Measurements from ENCODE around the gene METTL21C.

DNA sequence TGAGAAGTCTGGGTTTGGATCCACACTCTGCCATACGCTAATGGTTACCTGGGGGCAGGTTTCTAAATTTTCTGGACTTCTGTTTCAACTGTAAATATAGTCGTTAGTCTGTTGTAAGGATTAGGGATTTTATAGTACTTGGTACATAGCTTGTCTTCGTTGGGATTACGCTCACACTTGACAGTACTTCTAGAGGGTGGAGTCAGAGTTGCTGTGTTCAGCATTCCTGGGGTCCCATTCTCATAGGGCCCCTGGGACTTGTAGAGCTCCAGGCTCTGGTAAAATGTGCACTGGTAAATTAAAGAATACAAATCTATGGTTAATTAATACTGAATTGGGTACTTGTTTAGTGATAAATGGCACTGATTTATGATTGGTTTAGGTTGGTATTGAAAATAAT, 52.8 kb downstream of the METTL21C start:
- TF ChIP-seq SNAI2 (CRISPR knock-in tag; IDR thresholded peaks at IDR 0.05) (no peak), CSDC2 (CRISPR knock-in tag; IDR thresholded peaks at IDR 0.05) (no peak), ZFP3 (CRISPR knock-in tag; IDR thresholded peaks at IDR 0.05) (no peak), OSR1 (CRISPR knock-in tag; IDR thresholded peaks at IDR 0.05) (no peak), ISL1 (CRISPR knock-in tag; IDR thresholded peaks at IDR 0.05) (no peak), RARB (CRISPR knock-in tag; IDR thresholded peaks at IDR 0.05) (no peak), ZNF565 (CRISPR knock-in tag; conservative IDR thresholded peaks at IDR 0.05; ENCODE audit: low read depth) (no peak)
- TF ChIP-seq, protein P1, sequence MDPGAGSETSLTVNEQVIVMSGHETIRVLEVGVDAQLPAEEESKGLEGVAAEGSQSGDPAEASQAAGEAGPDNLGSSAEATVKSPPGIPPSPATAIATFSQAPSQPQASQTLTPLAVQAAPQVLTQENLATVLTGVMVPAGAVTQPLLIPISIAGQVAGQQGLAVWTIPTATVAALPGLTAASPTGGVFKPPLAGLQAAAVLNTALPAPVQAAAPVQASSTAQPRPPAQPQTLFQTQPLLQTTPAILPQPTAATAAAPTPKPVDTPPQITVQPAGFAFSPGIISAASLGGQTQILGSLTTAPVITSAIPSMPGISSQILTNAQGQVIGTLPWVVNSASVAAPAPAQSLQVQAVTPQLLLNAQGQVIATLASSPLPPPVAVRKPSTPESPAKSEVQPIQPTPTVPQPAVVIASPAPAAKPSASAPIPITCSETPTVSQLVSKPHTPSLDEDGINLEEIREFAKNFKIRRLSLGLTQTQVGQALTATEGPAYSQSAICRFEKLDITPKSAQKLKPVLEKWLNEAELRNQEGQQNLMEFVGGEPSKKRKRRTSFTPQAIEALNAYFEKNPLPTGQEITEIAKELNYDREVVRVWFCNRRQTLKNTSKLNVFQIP (CRISPR knock-in tag; IDR thresholded peaks at IDR 0.05; ENCODE audit: borderline replicate concordance, low read depth), result no peak
- TF ChIP-seq, protein P2, sequence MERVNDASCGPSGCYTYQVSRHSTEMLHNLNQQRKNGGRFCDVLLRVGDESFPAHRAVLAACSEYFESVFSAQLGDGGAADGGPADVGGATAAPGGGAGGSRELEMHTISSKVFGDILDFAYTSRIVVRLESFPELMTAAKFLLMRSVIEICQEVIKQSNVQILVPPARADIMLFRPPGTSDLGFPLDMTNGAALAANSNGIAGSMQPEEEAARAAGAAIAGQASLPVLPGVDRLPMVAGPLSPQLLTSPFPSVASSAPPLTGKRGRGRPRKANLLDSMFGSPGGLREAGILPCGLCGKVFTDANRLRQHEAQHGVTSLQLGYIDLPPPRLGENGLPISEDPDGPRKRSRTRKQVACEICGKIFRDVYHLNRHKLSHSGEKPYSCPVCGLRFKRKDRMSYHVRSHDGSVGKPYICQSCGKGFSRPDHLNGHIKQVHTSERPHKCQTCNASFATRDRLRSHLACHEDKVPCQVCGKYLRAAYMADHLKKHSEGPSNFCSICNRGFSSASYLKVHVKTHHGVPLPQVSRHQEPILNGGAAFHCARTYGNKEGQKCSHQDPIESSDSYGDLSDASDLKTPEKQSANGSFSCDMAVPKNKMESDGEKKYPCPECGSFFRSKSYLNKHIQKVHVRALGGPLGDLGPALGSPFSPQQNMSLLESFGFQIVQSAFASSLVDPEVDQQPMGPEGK (CRISPR knock-in tag; IDR thresholded peaks at IDR 0.05; ENCODE audit: borderline replicate concordance), result no peak
- TF ChIP-seq, protein P3, sequence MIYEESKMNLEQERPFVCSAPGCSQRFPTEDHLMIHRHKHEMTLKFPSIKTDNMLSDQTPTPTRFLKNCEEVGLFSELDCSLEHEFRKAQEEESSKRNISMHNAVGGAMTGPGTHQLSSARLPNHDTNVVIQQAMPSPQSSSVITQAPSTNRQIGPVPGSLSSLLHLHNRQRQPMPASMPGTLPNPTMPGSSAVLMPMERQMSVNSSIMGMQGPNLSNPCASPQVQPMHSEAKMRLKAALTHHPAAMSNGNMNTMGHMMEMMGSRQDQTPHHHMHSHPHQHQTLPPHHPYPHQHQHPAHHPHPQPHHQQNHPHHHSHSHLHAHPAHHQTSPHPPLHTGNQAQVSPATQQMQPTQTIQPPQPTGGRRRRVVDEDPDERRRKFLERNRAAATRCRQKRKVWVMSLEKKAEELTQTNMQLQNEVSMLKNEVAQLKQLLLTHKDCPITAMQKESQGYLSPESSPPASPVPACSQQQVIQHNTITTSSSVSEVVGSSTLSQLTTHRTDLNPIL (CRISPR knock-in tag; IDR thresholded peaks at IDR 0.05; ENCODE audit: low read depth), result no peak
- TF ChIP-seq, protein P4, sequence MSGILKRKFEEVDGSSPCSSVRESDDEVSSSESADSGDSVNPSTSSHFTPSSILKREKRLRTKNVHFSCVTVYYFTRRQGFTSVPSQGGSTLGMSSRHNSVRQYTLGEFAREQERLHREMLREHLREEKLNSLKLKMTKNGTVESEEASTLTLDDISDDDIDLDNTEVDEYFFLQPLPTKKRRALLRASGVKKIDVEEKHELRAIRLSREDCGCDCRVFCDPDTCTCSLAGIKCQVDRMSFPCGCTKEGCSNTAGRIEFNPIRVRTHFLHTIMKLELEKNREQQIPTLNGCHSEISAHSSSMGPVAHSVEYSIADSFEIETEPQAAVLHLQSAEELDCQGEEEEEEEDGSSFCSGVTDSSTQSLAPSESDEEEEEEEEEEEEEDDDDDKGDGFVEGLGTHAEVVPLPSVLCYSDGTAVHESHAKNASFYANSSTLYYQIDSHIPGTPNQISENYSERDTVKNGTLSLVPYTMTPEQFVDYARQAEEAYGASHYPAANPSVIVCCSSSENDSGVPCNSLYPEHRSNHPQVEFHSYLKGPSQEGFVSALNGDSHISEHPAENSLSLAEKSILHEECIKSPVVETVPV (CRISPR knock-in tag; IDR thresholded peaks at IDR 0.05), result no peak

Data from SK-N-SH treated with all-trans-retinoic acid at 6 μM for 48 hours (cell line).